NOMO-1 treated with DMSO at 0.1 percent for 48 hours (cell line): ENCODE measurements around the gene GPBP1L1.

Experiments
- DNase-seq: peaks from one replicate; lab custom pipeline; 2025; ENCODE audit not compliant: unreplicated experiment; lab: John Stamatoyannopoulos, UW

Gene GPBP1L1

DNA sequence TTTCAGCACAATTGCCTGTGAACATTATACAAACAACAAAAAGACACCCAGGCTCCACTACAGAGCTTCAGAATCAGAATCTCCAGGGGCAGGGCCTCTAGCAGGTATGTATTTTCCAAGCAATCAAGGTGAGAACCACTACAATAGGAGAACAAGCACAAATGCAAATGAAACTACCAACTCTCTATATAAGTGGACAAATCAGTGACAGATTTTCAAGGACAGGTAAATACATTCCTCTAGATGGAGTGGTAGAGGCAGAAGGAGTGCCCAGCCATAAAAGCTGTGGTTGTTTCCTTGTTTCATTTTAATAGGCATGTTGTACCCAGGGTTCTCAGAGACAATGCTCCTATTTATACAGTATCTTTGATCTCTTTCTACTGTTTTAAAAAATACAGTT is 42.4 kb downstream of the GPBP1L1 start:
- no peak for DNase-seq

DNA sequence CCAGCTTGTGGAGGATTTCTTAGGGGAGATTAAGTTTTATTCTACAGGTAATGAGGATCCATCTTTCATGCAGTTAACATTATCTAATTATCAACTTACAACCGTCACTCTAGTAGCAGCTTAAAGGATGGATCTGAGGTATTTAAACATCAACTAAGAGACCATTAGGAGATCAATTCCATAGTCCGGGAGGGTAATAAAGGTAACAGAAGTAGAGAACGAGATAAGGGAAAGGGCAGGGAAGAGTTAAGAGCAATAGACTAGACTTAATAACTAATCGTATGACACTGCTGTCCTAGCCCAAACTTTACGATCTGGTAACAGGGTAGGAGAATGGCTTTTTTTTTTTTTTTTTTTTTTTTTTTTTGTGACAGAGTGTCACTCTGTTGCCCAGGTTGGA is 43.0 kb downstream of the GPBP1L1 start:
- DNase-seq, result no peak

DNA sequence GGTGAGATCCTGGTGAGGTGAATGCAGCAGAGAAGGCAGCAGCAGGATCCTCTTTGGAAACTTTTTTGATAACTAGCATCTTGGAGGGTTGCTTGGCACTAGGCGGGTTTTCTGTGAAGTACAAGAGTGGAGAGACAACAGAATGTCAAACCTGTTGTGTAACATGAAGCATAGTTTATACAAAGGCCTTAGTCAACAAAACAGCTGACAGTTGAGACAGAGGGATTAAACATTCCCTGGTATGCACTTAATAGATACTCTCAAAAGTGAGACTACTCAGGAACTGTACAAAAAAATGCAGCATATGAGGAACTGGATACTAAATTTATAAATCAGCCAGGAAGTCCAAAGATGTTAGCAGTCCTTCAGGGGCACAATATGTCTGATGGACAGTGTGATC is 46.0 kb downstream of the GPBP1L1 start:
- DNase-seq, result no peak

DNA sequence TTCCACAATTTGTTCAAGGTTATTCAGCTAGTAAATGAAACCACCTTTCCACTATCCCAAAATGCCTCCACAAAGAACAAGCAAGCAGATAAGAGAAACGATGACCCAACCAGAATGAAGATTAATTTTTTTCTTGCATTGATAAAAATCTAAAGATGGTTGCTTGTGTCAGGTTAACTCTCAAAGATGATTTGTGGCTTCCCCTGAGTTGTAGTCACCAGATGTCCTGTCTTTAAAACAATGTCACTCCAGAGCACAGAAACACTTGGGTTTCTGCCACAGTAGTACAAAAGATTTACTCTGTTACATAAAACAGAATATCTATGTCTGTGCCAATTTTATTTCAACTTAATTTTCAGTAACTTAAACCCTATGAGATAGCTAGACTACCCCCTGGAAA is 51.1 kb downstream of the GPBP1L1 start:
- no peak for DNase-seq

DNA sequence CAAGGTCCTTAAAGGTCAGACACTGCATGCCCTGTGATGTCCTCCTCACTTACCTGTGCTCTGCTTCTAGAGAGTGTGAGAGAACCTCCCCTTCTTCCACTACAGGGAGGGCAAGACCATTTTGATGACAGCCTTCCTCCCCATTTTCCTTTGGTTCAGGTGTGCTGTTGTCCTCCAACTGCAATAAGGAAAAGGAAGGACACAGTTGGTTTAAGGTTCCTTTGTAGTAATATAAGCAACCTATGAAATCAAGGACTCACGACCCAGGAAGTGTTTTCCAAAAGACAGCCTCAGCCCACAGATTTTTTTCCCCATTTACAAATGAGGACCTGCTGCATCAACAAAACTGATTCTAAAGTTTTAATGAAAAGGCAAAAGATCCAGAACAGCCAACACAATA is 55.9 kb downstream of the GPBP1L1 start:
- DNase-seq, result no peak

DNA sequence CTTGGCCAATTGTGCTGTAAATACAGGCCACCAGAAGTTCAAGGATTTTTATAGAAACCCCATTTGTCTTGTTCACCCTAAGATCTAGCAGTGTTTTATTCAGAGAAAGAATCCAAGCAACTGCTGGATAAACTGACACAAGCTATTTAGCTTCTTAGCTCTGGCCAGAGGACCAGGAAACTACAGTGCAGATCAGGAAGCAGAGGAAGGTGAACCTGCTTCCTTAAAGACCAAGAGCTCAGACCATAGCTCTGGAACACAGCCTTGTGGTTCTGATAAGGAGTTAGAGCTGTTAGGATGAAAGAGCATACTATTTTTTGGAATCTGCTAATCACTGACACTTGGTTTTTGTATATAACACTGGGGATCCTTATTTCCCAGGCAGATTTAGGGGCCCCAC is 57.3 kb downstream of the GPBP1L1 start:
- DNase-seq, result no peak

DNA sequence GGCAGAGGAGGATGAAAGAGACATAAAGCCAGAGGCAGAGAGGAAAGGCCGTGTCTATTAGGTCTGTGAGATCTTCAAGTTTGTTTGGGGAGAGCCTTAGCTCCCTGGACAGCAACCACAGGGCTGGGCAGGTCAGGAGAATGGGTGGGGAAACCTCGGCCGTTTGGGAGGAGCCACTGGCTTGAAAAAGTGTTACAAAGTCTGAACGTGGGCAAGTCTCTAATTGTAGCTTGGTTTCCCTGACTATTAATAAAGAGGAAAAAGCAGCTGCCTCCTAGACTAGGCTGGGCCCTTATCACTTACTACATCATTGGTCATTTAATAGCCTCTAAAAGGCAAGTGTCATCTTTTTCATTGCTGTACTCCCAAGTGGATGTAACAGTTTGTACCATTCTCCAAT is 62.4 kb downstream of the GPBP1L1 start, which contains the start of gene CCDC17:
Gene CCDC17, minus strand, starts transcription at position 83 of the 400 bp plus-strand sequence. CDS start 145 bp downstream, outside the sequence.
- no peak for DNase-seq

DNA sequence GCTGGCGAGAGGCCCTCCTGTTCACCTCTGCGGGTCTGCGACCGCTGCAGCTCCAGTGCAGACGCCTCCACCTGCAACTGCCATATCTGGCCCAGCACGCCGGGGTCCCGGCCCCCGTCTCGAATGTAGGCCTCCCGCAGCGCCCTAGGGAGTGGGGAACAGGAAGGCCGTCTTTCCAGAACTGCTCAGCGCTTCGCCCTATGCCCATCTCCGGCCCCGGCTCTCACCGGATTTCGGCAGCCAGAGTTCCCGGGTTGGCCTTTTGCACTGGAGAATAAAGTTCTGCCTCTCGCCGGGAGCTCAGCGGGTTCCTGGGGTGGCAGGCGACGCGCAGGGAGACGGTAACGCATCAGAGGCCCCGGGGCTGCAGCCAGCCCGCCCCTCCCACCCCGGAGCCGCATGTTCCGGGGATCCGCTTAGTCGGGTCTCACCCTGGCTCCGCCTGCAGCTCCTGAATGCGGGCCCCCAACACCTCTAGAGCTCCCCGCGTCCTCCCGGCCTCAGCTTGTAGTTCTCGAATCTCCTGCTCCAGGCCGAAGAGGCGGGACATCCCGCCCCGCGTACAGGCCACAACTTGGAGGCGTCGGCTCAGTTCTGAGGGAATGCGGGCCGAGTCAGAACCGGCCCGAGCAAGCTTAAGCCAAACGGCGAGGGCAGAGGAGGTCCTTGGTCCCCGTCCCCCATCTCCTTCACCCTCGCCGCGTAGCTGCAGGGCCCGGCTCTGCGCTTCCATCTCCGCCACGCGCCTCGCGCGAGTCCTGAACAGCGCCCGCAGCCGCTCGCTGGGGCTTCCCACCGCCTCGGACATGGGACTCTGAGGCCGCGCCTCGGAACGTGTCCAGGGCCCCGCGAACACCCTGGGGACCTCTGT is 63.6 kb downstream of the GPBP1L1 start:
- no peak for DNase-seq

DNA sequence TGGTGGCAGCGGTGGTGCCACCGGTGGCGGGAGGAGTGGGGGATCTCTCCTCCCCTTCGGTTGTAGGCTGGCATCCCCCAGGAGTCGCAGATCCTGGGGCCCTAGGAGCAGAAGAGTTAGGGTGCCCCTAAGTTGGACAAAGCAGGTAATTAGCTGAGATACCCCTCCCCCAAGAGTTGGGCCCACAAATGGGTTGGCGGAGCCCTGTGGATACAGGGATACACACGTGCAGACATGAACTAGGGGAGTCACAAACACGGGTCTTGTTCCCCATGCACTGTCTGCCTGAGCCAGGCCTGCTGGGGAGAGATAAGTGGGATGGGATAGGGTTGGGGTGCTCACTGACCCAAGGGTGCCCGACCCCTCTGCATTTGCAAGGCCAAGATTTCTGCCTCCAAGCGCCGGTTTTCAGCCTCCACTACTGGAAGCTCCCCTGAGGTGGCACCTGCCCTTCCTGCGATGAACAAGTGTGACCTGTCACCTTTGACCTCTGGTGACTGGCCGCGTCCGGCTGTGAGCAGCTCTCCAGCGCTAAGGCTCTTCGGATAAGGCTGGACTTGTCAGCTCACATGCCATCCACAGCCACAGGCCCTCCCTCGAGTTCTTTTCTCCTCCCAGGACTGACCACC is 64.3 kb downstream of the GPBP1L1 start:
- DNase-seq, result no peak

DNA sequence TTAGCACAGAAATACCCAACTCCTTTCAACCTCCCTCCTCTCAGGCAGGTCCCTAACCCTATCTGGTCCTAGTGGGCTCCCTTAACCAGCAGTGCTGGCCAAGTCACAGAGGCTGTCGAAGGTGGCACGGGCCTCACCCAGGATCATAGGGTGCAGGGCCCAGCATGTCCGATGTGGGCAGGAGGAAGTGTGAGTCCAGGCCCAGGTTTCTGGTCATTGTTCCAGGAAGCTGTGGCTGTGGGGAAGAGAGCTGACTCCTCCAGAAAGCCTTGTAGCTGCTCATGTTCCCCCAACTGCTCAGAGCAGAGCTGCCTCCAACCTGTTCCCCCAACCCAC is 64.9 kb downstream of the GPBP1L1 start:
- no peak for DNase-seq

DNA sequence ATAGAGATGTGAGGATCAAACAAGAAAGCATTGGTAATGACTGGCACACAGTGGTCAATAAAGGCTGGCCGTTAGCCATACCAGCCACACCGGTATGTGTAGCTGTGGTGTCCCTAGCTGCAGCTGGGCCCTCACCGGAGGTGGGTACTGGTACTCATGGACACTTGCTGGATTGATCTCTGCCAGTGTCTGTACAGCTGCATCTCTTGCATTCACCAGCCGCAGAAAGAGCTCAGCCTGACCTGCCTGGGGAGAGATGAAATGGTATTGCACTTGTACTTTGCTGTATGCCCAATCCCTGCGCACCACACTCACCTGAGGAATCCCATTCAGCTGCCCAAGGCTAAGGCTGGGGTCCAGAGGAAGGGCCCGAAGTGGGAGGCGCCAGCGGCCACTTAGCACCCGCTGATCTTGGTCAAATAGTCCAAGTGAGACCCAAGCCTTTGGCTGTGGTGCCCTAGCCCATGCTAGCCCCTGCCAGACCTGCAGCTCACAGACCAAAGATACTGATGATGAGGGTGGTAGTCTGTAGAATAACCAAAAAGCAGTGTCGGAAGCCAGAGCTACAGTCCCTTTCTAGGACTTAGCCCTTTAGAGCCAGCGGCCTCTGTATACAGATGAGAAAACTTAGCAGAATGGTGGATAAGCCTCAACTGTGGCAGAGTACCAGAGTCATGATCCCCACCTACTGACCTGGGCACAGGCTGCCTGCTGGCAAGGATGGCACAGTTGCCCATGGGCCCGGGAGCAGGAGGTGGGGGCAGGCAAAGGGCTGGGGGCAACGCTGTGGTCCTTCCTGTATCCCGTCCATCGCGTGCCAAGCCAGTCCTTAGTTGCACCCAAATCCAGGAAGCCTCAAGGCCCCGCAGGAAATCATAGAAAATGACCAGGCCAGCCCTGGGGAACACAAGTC is 65.5 kb downstream of the GPBP1L1 start:
- no peak for DNase-seq

DNA sequence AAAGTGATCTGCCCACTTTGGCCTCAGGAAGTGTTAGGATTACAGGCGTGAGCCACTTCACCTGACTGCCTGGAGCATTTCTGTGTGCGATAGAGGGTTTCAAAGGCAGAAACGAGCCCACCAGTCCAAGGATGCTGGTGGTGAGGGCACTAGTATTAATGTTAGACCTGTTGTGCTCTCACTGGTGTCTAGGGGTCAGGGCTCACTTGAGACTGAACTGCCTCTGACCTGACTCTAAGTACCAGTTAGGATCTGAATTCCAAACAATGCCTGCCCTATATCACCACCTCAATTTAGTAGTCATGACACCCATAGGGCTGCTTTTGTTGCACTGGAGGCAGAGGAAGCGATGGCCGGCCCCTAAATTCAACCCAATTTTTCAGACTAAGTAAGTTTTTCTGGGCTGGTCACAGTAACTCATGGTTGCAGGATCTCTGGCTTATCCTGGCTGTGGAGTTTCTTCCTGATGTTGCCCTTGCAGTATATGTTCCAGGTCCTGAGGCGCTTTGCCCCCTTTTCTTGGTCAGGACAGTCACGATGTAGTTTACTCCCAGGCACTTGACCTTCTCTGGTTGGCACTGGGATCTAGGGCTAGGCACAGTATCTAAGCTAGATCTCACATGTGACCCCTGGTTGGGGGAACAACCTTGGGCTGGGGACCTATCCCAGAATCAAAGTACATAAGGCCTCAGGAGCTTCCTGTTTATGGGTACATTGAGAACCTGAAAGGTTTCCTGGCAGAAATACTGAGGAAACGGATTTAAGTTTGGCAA is 67.0 kb downstream of the GPBP1L1 start:
- DNase-seq, result no peak

DNA sequence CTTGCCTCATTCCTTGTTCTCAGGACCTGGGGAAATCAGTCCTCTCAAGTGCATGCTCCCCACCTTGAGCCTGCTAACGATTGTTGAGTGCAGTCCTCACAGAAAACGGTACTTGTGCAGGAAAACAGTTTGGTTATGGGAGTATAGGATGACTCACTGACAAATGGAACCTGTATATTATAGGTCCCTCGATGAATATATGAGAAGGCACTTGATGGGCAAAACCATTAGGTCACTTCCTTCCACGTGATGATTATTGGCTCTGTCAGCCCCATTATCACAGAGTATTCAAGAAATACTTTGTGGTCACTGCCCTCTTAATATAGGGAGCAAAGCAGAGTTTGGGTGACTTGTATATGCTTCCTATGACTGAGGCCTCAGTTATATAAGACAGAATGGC is 68.7 kb downstream of the GPBP1L1 start:
- no peak for DNase-seq

DNA sequence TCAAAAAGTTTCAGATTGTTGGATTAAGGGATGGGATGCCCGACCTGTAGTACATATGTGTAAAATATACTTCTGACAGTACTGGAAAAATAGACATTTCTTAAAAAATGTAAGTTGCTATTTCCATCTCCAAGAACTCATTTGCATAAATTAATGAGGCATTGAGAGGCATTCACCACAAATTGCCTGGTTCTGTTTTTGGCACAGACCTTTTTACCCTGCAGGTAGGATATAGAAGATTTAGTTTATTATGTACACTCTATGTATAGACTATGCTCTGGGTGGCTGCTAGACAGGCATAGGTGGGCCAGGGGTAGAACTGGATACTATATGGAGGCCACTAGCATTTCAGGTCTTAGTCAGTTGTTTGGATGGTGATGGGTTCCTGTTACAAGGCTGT is 70.4 kb downstream of the GPBP1L1 start:
- DNase-seq, result no peak

DNA sequence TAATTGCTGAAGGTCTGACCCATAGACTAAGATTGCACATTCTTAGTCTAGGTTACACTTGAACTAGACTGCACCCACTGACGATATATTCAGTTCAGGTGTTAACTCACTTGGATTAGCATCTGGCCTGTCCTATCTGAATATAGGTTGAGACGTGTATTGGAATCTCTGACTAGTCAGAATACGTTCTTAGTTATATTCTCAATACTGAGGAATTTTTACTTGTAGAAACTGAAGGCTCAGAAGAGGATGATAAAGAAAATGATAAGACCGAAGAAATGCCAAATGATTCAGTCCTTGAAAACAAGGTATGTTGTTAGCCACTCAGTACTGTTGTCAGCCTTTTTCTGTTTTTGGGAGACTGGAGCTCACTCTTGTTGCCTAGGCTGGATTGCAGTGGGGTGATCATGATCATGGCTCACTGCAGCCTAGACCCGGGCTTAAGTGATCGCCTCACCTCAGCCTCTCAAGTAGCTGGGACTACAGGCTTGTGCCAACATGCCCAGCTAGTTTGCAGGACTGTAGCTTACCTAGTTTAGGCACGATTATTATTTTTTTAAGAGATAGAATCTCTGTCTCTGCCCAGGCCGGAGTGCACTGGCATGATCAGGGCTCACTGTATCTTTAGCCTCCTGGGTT is 73.3 kb downstream of the GPBP1L1 start:
- no peak for DNase-seq

DNA sequence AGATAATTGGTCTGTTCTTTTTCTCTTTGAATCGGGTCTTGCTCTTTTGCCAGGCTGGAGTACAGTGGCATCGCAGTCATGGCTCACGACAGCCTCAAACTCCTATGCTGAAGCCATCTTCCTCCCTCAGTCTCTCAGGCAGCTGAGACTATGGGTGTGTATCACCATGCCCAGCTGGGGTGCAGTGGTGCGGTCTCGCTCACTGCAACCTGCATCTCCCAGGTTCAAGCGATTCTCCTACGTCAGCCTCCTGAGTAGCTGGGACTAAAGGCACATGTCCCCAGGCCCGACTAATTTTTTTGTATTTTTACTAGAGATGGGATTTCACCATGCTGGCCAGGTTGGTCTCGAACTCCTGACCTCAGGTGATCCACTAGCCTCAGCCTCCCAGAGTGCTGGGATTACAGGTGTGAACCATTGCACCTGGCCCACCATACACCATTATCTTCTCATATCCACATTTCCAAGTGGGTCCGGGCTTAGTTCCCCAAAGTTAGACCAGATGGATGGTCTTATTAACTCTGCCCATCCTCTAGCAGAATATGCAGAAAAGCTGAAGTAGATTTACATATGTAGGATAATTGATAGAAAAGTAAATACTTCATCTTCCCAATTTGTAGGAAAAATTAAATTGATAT is 75.6 kb downstream of the GPBP1L1 start:
- DNase-seq, result no peak

DNA sequence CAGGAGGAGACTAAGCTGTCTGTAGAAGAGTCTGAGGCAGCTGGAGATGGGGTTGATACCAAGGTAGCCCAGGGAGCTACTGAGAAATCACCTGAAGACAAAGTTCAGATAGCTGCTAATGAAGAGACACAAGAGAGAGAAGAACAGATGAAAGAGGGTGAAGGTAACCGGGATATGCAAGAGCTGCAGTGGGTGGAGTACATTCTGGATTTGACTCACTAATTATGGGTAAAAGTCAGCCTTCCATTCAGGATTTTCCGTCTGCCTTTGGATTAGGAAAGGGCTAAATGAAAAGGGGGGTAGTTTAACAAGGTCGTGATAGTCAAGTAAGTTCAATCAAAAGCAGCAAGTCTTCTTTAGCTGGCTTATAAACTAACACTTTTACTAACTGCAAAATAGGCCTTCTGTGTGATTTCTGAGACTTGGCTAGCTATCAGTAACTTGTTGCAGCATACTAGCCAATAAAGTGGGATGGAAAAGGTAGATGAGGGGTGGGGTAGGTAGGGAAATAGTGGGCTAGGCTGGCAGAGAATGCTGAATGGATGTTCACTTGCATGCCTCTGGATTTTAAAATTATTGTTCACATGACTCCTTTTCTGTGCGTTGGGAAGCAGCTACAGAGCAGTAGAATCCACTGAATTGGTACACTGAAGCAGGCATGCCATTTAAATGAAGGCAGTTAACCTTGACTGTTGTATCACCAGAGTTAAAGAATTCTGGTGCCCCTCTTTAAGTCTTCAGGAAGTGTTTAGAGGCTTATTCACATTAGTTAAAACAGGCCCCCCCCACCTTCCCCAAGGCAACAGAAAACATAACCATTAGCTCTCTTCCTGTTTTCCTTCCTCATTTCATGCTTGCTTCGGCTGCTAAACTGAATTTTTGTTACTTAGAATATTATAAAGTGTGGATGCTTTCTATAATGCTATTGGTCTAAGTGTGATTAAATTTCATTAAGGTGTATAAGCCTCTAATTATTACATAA is 77.9 kb downstream of the GPBP1L1 start:
- DNase-seq, result peak; percentile 75

DNA sequence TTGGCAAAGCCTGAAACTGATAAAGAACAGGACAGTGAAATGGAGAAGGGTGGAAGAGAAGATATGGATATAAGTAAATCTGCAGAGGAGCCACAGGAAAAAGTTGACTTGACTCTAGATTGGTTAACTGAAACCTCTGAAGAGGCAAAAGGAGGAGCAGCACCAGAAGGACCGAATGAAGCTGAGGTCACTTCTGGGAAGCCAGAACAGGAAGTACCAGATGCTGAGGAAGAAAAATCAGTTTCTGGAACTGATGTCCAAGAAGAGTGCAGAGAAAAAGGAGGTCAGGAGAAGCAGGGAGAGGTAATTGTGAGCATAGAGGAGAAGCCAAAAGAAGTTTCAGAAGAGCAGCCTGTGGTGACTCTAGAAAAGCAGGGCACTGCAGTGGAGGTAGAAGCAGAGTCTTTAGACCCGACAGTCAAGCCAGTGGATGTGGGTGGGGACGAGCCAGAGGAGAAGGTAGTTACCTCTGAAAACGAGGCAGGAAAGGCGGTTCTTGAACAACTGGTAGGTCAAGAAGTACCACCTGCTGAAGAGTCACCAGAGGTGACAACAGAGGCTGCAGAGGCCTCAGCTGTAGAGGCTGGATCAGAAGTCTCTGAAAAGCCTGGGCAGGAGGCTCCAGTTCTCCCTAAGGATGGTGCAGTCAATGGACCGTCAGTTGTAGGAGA is 78.8 kb downstream of the GPBP1L1 start:
- no peak for DNase-seq
